Activated naive CD4-positive, alpha-beta T cell treated with anti-CD3 and anti-CD28 coated beads, Interleukin-2, amount 10 ng/mL, durations not matched to agents 7 days and 5 days (primary cell): Measurements from ENCODE around the gene CPSF4L.

Experiments used
- CTCF ChIA-PET: fragments of 350-600 bp; sonication (Branson Sonifier 250); formaldehyde crosslinking; loops from one replicate; lab custom pipeline; 2021; ENCODE audit warnings: antibody characterized with exemption; lab: Charles Lee
- DNase-seq: peaks from one replicate; pipeline ENCODE4 v3.0.0-alpha.2; 2020
- H3K27ac Mint-ChIP-seq: one replicate; pipeline ENCODE4 v1.8.0; 2021; ENCODE audit warnings: mild to moderate bottlenecking, moderate library complexity, mixed read lengths
- H3K27me3 Mint-ChIP-seq: one replicate; pipeline ENCODE4 v1.8.0; 2021; ENCODE audit warnings: mild to moderate bottlenecking, mixed read lengths
- H3K36me3 Mint-ChIP-seq: one replicate; pipeline ENCODE4 v1.8.0; 2021; ENCODE audit warnings: mixed read lengths
- H3K4me1 Mint-ChIP-seq: one replicate; pipeline ENCODE4 v1.8.0; 2021; ENCODE audit warnings: mixed read lengths
- H3K4me3 Mint-ChIP-seq: one replicate; pipeline ENCODE4 v1.8.0; 2021; ENCODE audit warnings: mild to moderate bottlenecking, moderate library complexity, mixed read lengths
- H3K9me3 Mint-ChIP-seq: one replicate; pipeline ENCODE4 v1.8.0; 2021; ENCODE audit warnings: mixed read lengths

CPSF4L gene

GRCh38 chr17:73297934-73298861, 36.5 kb upstream of the CPSF4L start:
- DNase-seq, result no peak
- no peak overlapping the region for H3K27ac Mint-ChIP-seq
- no peaks in the 10 kb centered on the region for H3K9me3 Mint-ChIP-seq
- CTCF ChIA-PET, result interaction anchor here (1.3 kb wide), 1 partner anchor 13 kb away, joined by 4 read pairs; no protein-coding TSS in a partner anchor
- no peak overlapping the region for H3K4me3 Mint-ChIP-seq
- no peaks in the 10 kb centered on the region for H3K36me3 Mint-ChIP-seq
- H3K27me3 Mint-ChIP-seq, result peaks cover 21% of the 10 kb centered on the region
- no peaks in the 10 kb centered on the region for H3K4me1 Mint-ChIP-seq

- Mint-ChIP-seq H3K4me1 (peaks cover 25% of the 10 kb centered on the region), H3K36me3 (no peaks in the 10 kb centered on the region), H3K4me3 (no peak overlapping the region), H3K9me3 (no peaks in the 10 kb centered on the region), H3K27ac (no peak overlapping the region), H3K27me3 (peaks cover 15% of the 10 kb centered on the region)
- CTCF ChIA-PET, result no interaction called here
- DNase-seq, result no peak
Measured at GRCh38 chr17:73293480-73293911, 31.8 kb upstream of the CPSF4L start.

GRCh38 chr17:73293031-73293430, 31.4 kb upstream of the CPSF4L start:
- Mint-ChIP-seq H3K36me3 (no peaks in the 10 kb centered on the region), H3K27me3 (peaks cover 10% of the 10 kb centered on the region), H3K9me3 (no peaks in the 10 kb centered on the region), H3K27ac (no peak overlapping the region), H3K4me3 (no peak overlapping the region), H3K4me1 (peaks cover 25% of the 10 kb centered on the region)
- no peak for DNase-seq
- CTCF ChIA-PET, result no interaction called here

- H3K4me1 Mint-ChIP-seq, result peaks cover 25% of the 10 kb centered on the region
- no peaks in the 10 kb centered on the region for H3K9me3 Mint-ChIP-seq
- DNase-seq, result no peak
- no peaks in the 10 kb centered on the region for H3K36me3 Mint-ChIP-seq
- no peak overlapping the region for H3K27ac Mint-ChIP-seq
- peaks cover 16% of the 10 kb centered on the region for H3K27me3 Mint-ChIP-seq
- CTCF ChIA-PET, result interaction anchor here (1.7 kb wide), 1 partner anchor 78 kb away, joined by 4 read pairs; no protein-coding TSS in a partner anchor
- H3K4me3 Mint-ChIP-seq, result no peak overlapping the region
Measured at GRCh38 chr17:73292031-73292531, 30.4 kb upstream of the CPSF4L start.

GRCh38 chr17:73291260-73291801, 29.7 kb upstream of the CPSF4L start:
- Mint-ChIP-seq H3K4me1 (peaks cover 25% of the 10 kb centered on the region), H3K27me3 (peaks cover 16% of the 10 kb centered on the region), H3K4me3 (no peak overlapping the region), H3K9me3 (no peaks in the 10 kb centered on the region), H3K36me3 (no peaks in the 10 kb centered on the region), H3K27ac (no peak overlapping the region)
- DNase-seq, result no peak
- CTCF ChIA-PET, result interaction anchor here (1.0 to 1.7 kb wide), 3 partner anchors 20 to 134 kb away, joined by 3 to 4 read pairs (median 4); no protein-coding TSS in a partner anchor

- Mint-ChIP-seq H3K4me3 (no peak overlapping the region), H3K27ac (no peak overlapping the region), H3K4me1 (peaks cover 25% of the 10 kb centered on the region), H3K27me3 (peaks cover 16% of the 10 kb centered on the region), H3K9me3 (no peaks in the 10 kb centered on the region), H3K36me3 (no peaks in the 10 kb centered on the region)
- CTCF ChIA-PET, result interaction anchor here (1.0 to 1.7 kb wide), 3 partner anchors 20 to 134 kb away, joined by 3 to 4 read pairs (median 4); no protein-coding TSS in a partner anchor
- no peak for DNase-seq
Measured at GRCh38 chr17:73290399-73291259, 28.9 kb upstream of the CPSF4L start.

- CTCF ChIA-PET, result no interaction called here
- Mint-ChIP-seq H3K27me3 (peaks cover 16% of the 10 kb centered on the region), H3K27ac (no peak overlapping the region), H3K9me3 (no peaks in the 10 kb centered on the region), H3K4me3 (no peak overlapping the region), H3K4me1 (peaks cover 25% of the 10 kb centered on the region), H3K36me3 (no peaks in the 10 kb centered on the region)
- no peak for DNase-seq
Measured at GRCh38 chr17:73289549-73290254, 28.0 kb upstream of the CPSF4L start.

- DNase-seq, result no peak
- H3K4me3 Mint-ChIP-seq, result no peak overlapping the region
- peaks cover 25% of the 10 kb centered on the region for H3K4me1 Mint-ChIP-seq
- no peak overlapping the region for H3K27ac Mint-ChIP-seq
- no peaks in the 10 kb centered on the region for H3K36me3 Mint-ChIP-seq
- CTCF ChIA-PET, result no interaction called here
- H3K27me3 Mint-ChIP-seq, result peaks cover 16% of the 10 kb centered on the region
- no peaks in the 10 kb centered on the region for H3K9me3 Mint-ChIP-seq
Measured at GRCh38 chr17:73288534-73289302, 27.0 kb upstream of the CPSF4L start.

GRCh38 chr17:73286863-73287296, 25.2 kb upstream of the CPSF4L start:
- H3K4me1 Mint-ChIP-seq, result peaks cover 21% of the 10 kb centered on the region
- no peak overlapping the region for H3K27ac Mint-ChIP-seq
- H3K27me3 Mint-ChIP-seq, result peaks cover 12% of the 10 kb centered on the region
- no peak overlapping the region for H3K4me3 Mint-ChIP-seq
- no peaks in the 10 kb centered on the region for H3K36me3 Mint-ChIP-seq
- CTCF ChIA-PET, result no interaction called here
- H3K9me3 Mint-ChIP-seq, result no peaks in the 10 kb centered on the region
- DNase-seq, result no peak

- Mint-ChIP-seq H3K27me3 (peaks cover 15% of the 10 kb centered on the region), H3K36me3 (no peaks in the 10 kb centered on the region), H3K27ac (no peak overlapping the region), H3K4me1 (peaks cover 14% of the 10 kb centered on the region), H3K4me3 (no peak overlapping the region), H3K9me3 (no peaks in the 10 kb centered on the region)
- no peak for DNase-seq
- CTCF ChIA-PET, result no interaction called here
Measured at GRCh38 chr17:73285916-73286862, 24.5 kb upstream of the CPSF4L start.

- H3K4me3 Mint-ChIP-seq, result no peak overlapping the region
- H3K4me1 Mint-ChIP-seq, result peaks cover 8% of the 10 kb centered on the region
- no peak for DNase-seq
- H3K27me3 Mint-ChIP-seq, result peaks cover 15% of the 10 kb centered on the region
- no peaks in the 10 kb centered on the region for H3K36me3 Mint-ChIP-seq
- H3K9me3 Mint-ChIP-seq, result no peaks in the 10 kb centered on the region
- no peak overlapping the region for H3K27ac Mint-ChIP-seq
- CTCF ChIA-PET, result no interaction called here
Measured at GRCh38 chr17:73285603-73285908, 23.9 kb upstream of the CPSF4L start.

- no peak overlapping the region for H3K4me3 Mint-ChIP-seq
- no peak overlapping the region for H3K27ac Mint-ChIP-seq
- H3K4me1 Mint-ChIP-seq, result peaks cover 3% of the 10 kb centered on the region
- no peaks in the 10 kb centered on the region for H3K36me3 Mint-ChIP-seq
- CTCF ChIA-PET, result no interaction called here
- peaks cover 15% of the 10 kb centered on the region for H3K27me3 Mint-ChIP-seq
- no peaks in the 10 kb centered on the region for H3K9me3 Mint-ChIP-seq
- no peak for DNase-seq
Measured at GRCh38 chr17:73284906-73285602, 23.4 kb upstream of the CPSF4L start.
